SK-N-SH (cell line): ENCODE data around the gene GAGE10. TPM values are rescaled to one million over a fixed set of nuclear protein-coding genes. Genes with fewer than 3 reads are reported as not detected.

Experiments
- CTCF ChIA-PET: fragments of 300-600, 350-600 bp; formaldehyde crosslinking; extraction: SDS; loops from one replicate; lab custom pipeline; 2021; lab: Yijun Ruan, JAX
- POLR2A ChIA-PET: fragments of 350-600 bp; sonication (Branson Sonifier 250); formaldehyde crosslinking; extraction: SDS; loops from one replicate; lab custom pipeline; 2020; ENCODE audit warnings: antibody characterized with exemption, inconsistent platforms; lab: Yijun Ruan, JAX
- DNase-seq: peaks from one replicate; pipeline ENCODE4 v3.0.0; 2012
- H2AFZ ChIP-seq: fragments of 200-600 bp; sonication (generic); 2 replicates; pipeline ENCODE4 v1.8.1; 2016; ENCODE audit warnings: antibody characterized with exemption, mild to moderate bottlenecking, low read depth
- H3F3A ChIP-seq: fragments of 200-600 bp; sonication (generic); replicated peaks from 2 replicates; pipeline ENCODE3; 2016; ENCODE audit warnings: antibody characterized with exemption, mild to moderate bottlenecking; ENCODE audit not compliant: insufficient read depth
- H3K27ac ChIP-seq, 2 experiments: fragments of 200-500 bp in 1 of 2; fragments of 200-600 bp in 1 of 2; sonication (Bioruptor generic) in 1 of 2; sonication (generic), shearing (Covaris generic) in 1 of 2; 2 replicates each; pipeline versions ENCODE4 v1.5.1 to v1.6.1; 2014 to 2016; ENCODE audit warnings: low read depth in 2 of 2, inconsistent platforms in 1 of 2, low read length in 1 of 2, mild to moderate bottlenecking in 1 of 2, mixed read lengths in 1 of 2
- H3K27me3 ChIP-seq: fragments of 200-600 bp; sonication (generic), shearing (Covaris generic); 2 replicates; pipeline ENCODE4 v1.6.1; 2016; ENCODE audit warnings: mixed run types; ENCODE audit not compliant: insufficient read depth
- H3K36me3 ChIP-seq, 2 experiments: fragments of 200-500 bp in 1 of 2; fragments of 200-600 bp in 1 of 2; sonication (Bioruptor generic) in 1 of 2; sonication (generic) in 1 of 2; replicated peaks in 1 of 2; 2 replicates each; pipeline versions ENCODE3 to v1.5.1; 2014 to 2016; ENCODE audit warnings: low read length in 1 of 2, mild to moderate bottlenecking in 1 of 2; ENCODE audit not compliant: insufficient read depth in 2 of 2, control insufficient read depth in 1 of 2
- H3K4me1 ChIP-seq, 2 experiments: fragments of 200-500 bp in 1 of 2; fragments of 200-600 bp in 1 of 2; sonication (Bioruptor generic) in 1 of 2; sonication (generic), shearing (Covaris generic) in 1 of 2; 2 replicates each; pipeline versions ENCODE4 v1.5.1 to v1.6.1; 2014 to 2016; ENCODE audit warnings: low read depth in 1 of 2, low read length in 1 of 2, mixed run types in 1 of 2; ENCODE audit not compliant: insufficient read depth in 2 of 2, control insufficient read depth in 1 of 2
- H3K4me2 ChIP-seq: fragments of 200-600 bp; sonication (generic), shearing (Covaris generic); 2 replicates; pipeline ENCODE4 v1.6.1; 2017; ENCODE audit warnings: mixed run types
- H3K4me3 ChIP-seq, 2 experiments: fragments of 200-500 bp in 1 of 2; fragments of 200-600 bp in 1 of 2; sonication (Bioruptor generic) in 1 of 2; sonication (generic), shearing (Covaris generic) in 1 of 2; 2 replicates each; pipeline versions ENCODE4 v1.5.1 to v1.8.1; 2014 to 2016; ENCODE audit warnings: low read depth in 2 of 2, inconsistent platforms in 1 of 2, low read length in 1 of 2, mild to moderate bottlenecking in 1 of 2, mixed read lengths in 1 of 2, moderate library complexity in 1 of 2
- H3K79me2 ChIP-seq: fragments of 200-600 bp; sonication (generic); 2 replicates; pipeline ENCODE4 v1.8.1; 2017; ENCODE audit warnings: mild to moderate bottlenecking; ENCODE audit not compliant: insufficient read depth
- H3K9ac ChIP-seq: fragments of 200-600 bp; sonication (generic); 2 replicates; pipeline ENCODE4 v1.6.1; 2017; ENCODE audit warnings: mixed run types
- H3K9me2 ChIP-seq: fragments of 200-600 bp; sonication (generic); 2 replicates; pipeline ENCODE4 v1.6.1; 2017; ENCODE audit warnings: mixed run types
- H3K9me3 ChIP-seq: fragments of 200-600 bp; sonication (generic); 2 replicates; pipeline ENCODE4 v1.6.1; 2017; ENCODE audit warnings: mixed run types, mild to moderate bottlenecking, moderate library complexity
- H4K20me1 ChIP-seq: fragments of 200-600 bp; sonication (generic); 2 replicates; pipeline ENCODE4 v1.6.1; 2017; ENCODE audit warnings: mild to moderate bottlenecking, mixed run types; ENCODE audit not compliant: insufficient read depth
- ELF1 ChIP-seq: IDR thresholded peaks from 2 replicates; pipeline ENCODE4 v1.4.0; 2012
- EP300 ChIP-seq, 2 experiments: IDR thresholded peaks; 2 replicates each; pipeline versions ENCODE4 v1.4.0 to v1.6.1; 2012; ENCODE audit warnings: borderline replicate concordance in 1 of 2, low read depth in 1 of 2, low read length in 1 of 2
- EZH2phosphoT487 ChIP-seq: fragments of 200-600 bp; sonication (generic); IDR thresholded peaks from 2 replicates; pipeline ENCODE4 v1.6.1; 2017; ENCODE audit warnings: low read depth, mixed run types, mild to moderate bottlenecking, antibody characterized with exemption, moderate library complexity, borderline replicate concordance
- FOXM1 ChIP-seq: IDR thresholded peaks from 2 replicates; pipeline ENCODE4 v1.4.0; 2012; ENCODE audit warnings: low read depth, mild to moderate bottlenecking
- GATA2 ChIP-seq: sonication (generic); formaldehyde crosslinking; IDR thresholded peaks from 2 replicates; pipeline ENCODE4 v1.5.0; 2020; ENCODE audit warnings: mild to moderate bottlenecking, missing genetic modification reagents
- MXI1 ChIP-seq: IDR thresholded peaks from 2 replicates; pipeline ENCODE4 v1.6.1; 2012; ENCODE audit warnings: mild to moderate bottlenecking, low read depth, low read length, improper control_type of control experiment
- NFIC ChIP-seq: IDR thresholded peaks from 2 replicates; pipeline ENCODE4 v1.4.0; 2012; ENCODE audit warnings: borderline replicate concordance
- RFX5 ChIP-seq: IDR thresholded peaks from 2 replicates; pipeline ENCODE4 v1.6.1; 2012; ENCODE audit warnings: mild to moderate bottlenecking, improper control_type of control experiment, low read length
- SIN3A ChIP-seq: IDR thresholded peaks from 2 replicates; pipeline ENCODE4 v1.6.1; 2012; ENCODE audit warnings: low read depth, mild to moderate bottlenecking, low read length, moderate library complexity, borderline replicate concordance
- TAF1 ChIP-seq: IDR thresholded peaks from 2 replicates; pipeline ENCODE4 v1.6.1; 2012; ENCODE audit warnings: low read depth, mild to moderate bottlenecking, low read length, moderate library complexity, borderline replicate concordance
- WGBS: methylation state at CpG from one replicate; pipeline ENCODE4 v1.1.6; 2017; ENCODE audit warnings: low lambda C conversion rate; 5-methylcytosine and 5-hydroxymethylcytosine counted together
- polyA plus RNA-seq, 3 experiments: library from polyadenylated mRNA; depleted of rRNA; stranded (reverse); fragments of >200 nt; gene quantifications; 2 replicates each; pipeline ENCODE4 v1.2.3, GENCODE V29; 2012
- TF ChIP-seq, protein P1 (sequence below): IDR thresholded peaks from 2 replicates; pipeline ENCODE4; 2012
- TF ChIP-seq, protein P2 (sequence below): fragments of 150-350 bp; IDR thresholded peaks from 2 replicates; pipeline ENCODE4 v1.6.1; 2016; ENCODE audit warnings: mild to moderate bottlenecking, low read depth, low read length
- TF ChIP-seq, protein P3 (sequence below): IDR thresholded peaks from 2 replicates; pipeline ENCODE4 v1.4.0; 2012; ENCODE audit warnings: low read depth
- TF ChIP-seq, protein P4 (sequence below): IDR thresholded peaks from 2 replicates; pipeline ENCODE4 v1.6.1; 2012; ENCODE audit warnings: mild to moderate bottlenecking, low read depth, low read length, moderate library complexity
- TF ChIP-seq, protein P5 (sequence below): IDR thresholded peaks from 2 replicates; pipeline ENCODE4 v1.4.0; 2012; ENCODE audit warnings: low read depth, borderline replicate concordance

Gene GAGE10
- polyA plus RNA-seq, 1 of the 3 experiments (the other 2 are of a cell fraction), result not detected

DNA sequence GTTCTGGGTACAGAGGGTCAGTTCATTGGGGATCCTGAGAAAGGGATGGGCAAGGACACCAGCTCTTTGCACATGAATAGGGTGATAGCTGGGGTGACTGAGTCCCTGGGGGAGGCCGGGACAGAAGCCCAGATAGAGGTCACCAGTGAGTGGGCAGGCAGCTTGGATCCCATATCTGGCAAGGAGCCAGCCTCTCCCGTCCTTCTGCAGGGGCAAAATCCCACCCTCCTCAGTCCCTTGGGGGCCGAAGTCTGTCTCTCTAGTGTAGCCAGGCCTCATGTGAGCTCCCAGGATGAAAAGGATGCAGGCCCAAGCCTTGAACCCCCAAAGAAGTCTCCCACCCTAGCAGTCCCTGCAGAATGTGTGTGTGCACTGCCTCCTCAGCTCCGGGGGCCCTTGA lies 16.9 kb upstream of the GAGE10 start:
- Histone ChIP-seq H4K20me1 (no peaks in the 10 kb centered on the region), H3K9me3 (no peaks in the 10 kb centered on the region), H3K27me3 (peaks cover 8% of the 10 kb centered on the region; the same call in 1 of the 2 replicates), H2AFZ (no peak overlapping the region)
- TF ChIP-seq MXI1, result no peak
- TF ChIP-seq, protein P1, sequence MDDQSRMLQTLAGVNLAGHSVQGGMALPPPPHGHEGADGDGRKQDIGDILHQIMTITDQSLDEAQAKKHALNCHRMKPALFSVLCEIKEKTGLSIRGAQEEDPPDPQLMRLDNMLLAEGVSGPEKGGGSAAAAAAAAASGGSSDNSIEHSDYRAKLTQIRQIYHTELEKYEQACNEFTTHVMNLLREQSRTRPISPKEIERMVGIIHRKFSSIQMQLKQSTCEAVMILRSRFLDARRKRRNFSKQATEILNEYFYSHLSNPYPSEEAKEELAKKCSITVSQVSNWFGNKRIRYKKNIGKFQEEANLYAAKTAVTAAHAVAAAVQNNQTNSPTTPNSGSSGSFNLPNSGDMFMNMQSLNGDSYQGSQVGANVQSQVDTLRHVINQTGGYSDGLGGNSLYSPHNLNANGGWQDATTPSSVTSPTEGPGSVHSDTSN, result no peak
- no peak for TF ChIP-seq EP300 (IDR thresholded peaks at IDR 0.05; ENCODE audit: borderline replicate concordance in 1 of 2, low read depth in 1 of 2, low read length in 1 of 2)
- TF ChIP-seq, protein P2, sequence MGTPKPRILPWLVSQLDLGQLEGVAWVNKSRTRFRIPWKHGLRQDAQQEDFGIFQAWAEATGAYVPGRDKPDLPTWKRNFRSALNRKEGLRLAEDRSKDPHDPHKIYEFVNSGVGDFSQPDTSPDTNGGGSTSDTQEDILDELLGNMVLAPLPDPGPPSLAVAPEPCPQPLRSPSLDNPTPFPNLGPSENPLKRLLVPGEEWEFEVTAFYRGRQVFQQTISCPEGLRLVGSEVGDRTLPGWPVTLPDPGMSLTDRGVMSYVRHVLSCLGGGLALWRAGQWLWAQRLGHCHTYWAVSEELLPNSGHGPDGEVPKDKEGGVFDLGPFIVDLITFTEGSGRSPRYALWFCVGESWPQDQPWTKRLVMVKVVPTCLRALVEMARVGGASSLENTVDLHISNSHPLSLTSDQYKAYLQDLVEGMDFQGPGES, result no peak
- TF ChIP-seq, all 33 proteins: peak for 0
- Histone ChIP-seq H3K4me1 (no peaks in the 10 kb centered on the region; a peak in 1 of 4 replicates), H3K79me2 (no peaks in the 10 kb centered on the region), H3F3A (no peaks in the 10 kb centered on the region), H3K4me2 (no peak overlapping the region), H3K9ac (no peak overlapping the region), H3K9me2 (no peaks in the 10 kb centered on the region), H3K27ac (no peak overlapping the region), H3K36me3 (no peaks in the 10 kb centered on the region), H3K4me3 (no peak overlapping the region)
- 81% methylated on average over 3 of the region's 4 CpGs for WGBS
- CTCF ChIA-PET, result interaction anchor here (2.2 kb wide), 1 partner anchor 468 kb away, joined by 6 read pairs; no protein-coding TSS in a partner anchor
- POLR2A ChIA-PET, result no interaction called here
- no peak for DNase-seq

DNA sequence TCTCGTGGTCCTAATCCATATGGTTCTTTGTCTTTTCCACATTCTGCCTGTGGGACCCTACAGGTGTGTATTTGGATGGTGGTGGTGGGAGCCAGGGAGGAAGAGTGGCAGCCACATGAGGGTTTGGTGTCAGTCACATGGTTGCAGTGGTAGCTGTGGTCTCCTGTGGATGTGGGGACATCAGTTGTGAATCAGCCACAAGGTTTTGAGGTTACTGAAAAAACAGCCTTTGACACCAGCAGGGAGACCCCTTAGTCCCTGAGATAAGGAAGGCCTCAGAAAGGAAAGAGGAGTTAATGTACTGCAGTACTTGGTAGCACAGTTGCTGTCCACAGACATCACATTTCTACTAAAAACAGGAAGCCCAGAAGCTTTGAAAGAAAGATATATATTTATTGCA lies 15.8 kb upstream of the GAGE10 start:
- Histone ChIP-seq H3K4me2 (no peak overlapping the region), H3K27ac (no peak overlapping the region), H3K79me2 (no peaks in the 10 kb centered on the region), H2AFZ (no peak overlapping the region), H3K27me3 (peaks cover 10% of the 10 kb centered on the region; the same call in 1 of the 2 replicates), H3K9me2 (no peaks in the 10 kb centered on the region), H3K36me3 (no peaks in the 10 kb centered on the region), H4K20me1 (no peaks in the 10 kb centered on the region), H3K4me1 (no peaks in the 10 kb centered on the region), H3K4me3 (no peak overlapping the region), H3K9me3 (no peaks in the 10 kb centered on the region), H3K9ac (no peak overlapping the region), H3F3A (no peaks in the 10 kb centered on the region)
- WGBS, result 42% methylated on average over 1 of the region's 1 CpG
- ChIA-PET CTCF (no interaction called here), POLR2A (no interaction called here)
- no peak for DNase-seq
- TF ChIP-seq, protein P3, sequence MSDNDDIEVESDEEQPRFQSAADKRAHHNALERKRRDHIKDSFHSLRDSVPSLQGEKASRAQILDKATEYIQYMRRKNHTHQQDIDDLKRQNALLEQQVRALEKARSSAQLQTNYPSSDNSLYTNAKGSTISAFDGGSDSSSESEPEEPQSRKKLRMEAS, result no peak
- TF ChIP-seq RFX5 (no peak), TAF1 (no peak), FOXM1 (no peak), EZH2phosphoT487 (no peak), NFIC (no peak), ELF1 (no peak), GATA2 (no peak), SIN3A (no peak)
- TF ChIP-seq, protein P2, result no peak
- TF ChIP-seq, protein P4, sequence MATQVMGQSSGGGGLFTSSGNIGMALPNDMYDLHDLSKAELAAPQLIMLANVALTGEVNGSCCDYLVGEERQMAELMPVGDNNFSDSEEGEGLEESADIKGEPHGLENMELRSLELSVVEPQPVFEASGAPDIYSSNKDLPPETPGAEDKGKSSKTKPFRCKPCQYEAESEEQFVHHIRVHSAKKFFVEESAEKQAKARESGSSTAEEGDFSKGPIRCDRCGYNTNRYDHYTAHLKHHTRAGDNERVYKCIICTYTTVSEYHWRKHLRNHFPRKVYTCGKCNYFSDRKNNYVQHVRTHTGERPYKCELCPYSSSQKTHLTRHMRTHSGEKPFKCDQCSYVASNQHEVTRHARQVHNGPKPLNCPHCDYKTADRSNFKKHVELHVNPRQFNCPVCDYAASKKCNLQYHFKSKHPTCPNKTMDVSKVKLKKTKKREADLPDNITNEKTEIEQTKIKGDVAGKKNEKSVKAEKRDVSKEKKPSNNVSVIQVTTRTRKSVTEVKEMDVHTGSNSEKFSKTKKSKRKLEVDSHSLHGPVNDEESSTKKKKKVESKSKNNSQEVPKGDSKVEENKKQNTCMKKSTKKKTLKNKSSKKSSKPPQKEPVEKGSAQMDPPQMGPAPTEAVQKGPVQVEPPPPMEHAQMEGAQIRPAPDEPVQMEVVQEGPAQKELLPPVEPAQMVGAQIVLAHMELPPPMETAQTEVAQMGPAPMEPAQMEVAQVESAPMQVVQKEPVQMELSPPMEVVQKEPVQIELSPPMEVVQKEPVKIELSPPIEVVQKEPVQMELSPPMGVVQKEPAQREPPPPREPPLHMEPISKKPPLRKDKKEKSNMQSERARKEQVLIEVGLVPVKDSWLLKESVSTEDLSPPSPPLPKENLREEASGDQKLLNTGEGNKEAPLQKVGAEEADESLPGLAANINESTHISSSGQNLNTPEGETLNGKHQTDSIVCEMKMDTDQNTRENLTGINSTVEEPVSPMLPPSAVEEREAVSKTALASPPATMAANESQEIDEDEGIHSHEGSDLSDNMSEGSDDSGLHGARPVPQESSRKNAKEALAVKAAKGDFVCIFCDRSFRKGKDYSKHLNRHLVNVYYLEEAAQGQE, result no peak
- TF ChIP-seq, protein P5, sequence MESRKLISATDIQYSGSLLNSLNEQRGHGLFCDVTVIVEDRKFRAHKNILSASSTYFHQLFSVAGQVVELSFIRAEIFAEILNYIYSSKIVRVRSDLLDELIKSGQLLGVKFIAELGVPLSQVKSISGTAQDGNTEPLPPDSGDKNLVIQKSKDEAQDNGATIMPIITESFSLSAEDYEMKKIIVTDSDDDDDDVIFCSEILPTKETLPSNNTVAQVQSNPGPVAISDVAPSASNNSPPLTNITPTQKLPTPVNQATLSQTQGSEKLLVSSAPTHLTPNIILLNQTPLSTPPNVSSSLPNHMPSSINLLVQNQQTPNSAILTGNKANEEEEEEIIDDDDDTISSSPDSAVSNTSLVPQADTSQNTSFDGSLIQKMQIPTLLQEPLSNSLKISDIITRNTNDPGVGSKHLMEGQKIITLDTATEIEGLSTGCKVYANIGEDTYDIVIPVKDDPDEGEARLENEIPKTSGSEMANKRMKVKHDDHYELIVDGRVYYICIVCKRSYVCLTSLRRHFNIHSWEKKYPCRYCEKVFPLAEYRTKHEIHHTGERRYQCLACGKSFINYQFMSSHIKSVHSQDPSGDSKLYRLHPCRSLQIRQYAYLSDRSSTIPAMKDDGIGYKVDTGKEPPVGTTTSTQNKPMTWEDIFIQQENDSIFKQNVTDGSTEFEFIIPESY, result no peak
